CD4-positive, alpha-beta T cell treated with Interleukin-6 for 4 hours (primary cell): ENCODE data around the gene PSAP.

Source experiments
- DNase-seq: peaks from one replicate; pipeline ENCODE4 v3.0.0-alpha.2; 2020; ENCODE audit warnings: mixed read lengths

PSAP gene

DNA sequence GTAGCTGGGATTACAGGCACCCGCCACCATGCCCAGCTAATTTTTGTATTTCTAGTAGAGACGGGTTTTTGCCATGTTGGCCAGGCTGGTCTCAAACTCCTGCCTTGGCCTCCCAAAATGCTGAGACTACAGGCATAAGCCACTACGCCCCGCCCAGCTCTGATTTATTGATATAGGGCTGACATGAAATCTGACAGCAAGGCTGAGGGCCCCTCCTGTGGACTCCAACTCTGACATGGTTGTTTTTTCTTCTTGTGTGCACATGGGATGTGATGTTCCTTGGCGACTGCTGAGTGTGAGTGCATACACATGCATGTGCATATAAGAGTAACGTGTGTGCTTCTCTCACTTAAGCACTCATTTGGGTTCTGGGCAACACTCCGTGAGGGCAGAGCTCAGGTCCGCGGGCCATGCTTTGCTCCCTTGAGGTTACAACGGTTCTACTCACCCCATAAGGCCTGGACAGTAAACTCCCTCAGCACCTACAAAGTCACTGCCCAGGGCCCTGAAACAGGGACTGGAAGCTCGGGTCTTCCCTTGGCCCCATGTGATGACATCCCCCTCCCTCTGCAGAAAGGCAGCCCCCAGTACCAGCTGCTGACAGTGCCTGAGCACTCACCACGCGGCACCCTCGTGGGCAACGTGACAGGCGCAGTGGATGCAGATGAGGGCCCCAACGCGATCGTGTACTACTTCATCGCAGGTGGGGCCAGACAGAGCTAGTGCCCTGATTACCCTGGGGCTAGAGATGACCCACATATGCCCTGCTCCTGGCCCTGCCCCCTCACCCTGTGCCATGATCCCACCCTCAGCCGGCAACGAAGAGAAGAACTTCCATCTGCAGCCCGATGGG is 44.1 kb downstream of the PSAP start:
- DNase-seq = no peak

DNA sequence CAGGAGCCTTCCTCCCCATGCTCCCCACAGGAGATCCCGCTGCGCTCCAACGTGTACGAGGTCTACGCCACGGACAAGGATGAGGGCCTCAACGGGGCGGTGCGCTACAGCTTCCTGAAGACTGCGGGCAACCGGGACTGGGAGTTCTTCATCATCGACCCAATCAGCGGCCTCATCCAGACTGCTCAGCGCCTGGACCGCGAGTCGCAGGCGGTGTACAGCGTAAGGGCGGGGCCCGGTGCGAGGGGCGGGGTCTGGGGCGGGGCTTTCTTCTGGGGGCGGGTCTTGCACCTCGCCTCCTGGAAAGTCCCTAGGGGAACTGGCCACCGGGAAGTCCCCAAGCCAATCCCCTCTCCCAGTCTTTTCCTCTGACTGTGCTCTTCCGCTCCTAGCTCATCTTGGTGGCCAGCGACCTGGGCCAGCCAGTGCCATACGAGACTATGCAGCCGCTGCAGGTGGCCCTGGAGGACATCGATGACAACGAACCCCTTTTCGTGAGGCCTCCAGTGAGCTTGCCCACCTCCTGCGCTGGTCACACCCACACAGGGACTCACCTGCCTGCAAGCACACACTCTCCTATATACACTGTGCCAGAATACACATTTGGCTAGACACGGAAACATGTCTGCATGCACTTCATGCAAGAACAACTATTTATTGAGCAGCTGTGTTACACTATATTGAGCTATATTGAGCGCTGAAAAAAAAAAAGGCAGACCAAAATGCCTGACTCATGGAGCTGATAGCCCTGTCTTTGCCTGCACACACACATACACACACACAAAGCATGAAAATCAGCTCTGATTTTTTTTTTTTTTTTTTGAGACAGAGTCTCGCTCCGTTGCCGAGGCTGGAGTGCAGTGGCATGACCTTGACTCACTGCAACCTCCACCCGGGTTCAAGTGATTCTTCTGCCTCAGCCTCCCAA is 45.0 kb downstream of the PSAP start:
- no peak for DNase-seq

DNA sequence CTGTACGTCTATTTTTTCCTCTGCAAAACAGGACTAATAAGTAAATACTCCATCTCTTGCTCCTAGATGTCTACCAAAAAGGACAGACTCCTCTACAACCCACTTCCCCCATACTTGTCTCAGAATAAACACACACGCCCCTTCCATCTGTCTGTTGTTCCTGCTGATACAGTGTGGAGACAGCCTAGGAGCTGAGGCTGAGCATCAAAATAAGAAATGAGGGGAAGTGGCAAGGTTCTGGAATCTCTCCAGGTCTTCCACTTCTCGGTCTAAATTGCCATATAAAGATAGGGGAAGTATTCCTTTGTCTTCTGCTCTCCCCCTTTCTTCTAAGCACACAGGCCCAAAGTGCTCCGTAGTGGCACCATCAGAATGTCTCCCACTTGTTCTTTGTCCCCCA is 47.0 kb downstream of the PSAP start:
- DNase-seq = no peak

DNA sequence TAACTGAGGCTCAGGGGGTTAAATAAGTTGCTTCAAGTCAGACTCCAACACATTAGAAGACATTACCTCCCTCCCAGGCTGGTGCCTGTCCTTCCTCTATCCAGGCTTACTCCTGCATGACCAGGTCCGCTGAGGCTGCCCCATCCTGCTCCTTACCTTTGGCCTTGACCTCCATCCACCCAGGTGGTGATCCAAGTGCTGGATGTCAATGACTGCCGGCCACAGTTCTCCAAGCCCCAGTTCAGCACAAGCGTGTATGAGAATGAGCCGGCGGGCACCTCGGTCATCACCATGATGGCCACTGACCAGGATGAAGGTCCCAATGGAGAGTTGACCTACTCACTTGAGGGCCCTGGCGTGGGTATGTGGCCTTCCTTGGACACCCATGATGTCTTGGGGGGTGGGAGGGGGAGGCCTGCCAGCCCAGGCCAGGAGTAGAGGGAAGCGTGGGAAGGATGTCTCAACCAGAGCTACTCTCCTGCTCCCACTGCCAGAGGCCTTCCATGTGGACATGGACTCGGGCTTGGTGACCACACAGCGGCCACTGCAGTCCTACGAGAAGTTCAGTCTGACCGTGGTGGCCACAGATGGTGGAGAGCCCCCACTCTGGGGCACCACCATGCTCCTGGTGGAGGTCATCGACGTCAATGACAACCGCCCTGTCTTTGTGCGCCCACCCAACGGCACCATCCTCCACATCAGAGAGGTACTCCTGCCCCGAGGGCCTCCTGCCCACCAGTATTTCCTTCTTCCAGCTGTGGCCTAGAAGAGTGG is 48.1 kb downstream of the PSAP start:
- no peak for DNase-seq

DNA sequence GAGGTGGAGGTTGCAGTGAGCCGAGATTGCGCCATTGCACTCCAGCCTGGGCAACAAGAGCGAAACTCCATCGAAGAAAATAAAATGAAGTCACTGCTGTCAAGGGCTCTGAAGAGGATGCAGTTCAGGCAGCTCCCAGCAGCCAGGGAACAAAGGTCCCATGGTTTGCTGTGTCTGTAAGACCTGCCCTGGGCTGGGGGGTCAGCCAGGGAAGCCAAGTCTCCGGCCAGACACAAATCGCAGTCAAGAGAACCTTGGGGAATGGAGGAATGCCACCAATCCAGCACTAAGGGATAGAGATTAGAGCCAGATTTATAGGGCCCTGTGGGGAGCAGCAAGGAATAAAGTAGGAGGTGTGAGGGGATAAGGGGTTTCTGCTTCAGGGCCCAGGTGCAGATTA is 48.8 kb downstream of the PSAP start:
- DNase-seq = no peak

DNA sequence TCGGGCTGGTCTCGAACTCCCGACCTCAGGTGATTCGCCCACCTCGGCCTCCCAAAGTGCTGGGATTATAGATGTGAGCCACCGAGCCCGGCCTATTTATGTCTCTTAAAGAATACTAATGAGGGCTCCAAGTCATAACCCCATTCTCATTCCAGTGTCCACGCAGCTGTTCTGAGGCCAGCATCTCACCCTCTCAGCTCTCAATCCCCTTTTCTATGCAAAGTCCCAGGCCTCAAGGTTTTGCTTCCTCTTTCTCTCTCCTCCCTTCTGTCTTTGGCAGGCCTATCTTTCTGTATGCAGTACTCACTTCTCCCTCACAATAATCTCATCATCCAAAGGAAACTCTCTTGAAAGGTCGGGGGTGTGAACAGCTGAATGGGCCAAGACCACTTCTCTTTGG is 49.7 kb downstream of the PSAP start:
- no peak for DNase-seq

DNA sequence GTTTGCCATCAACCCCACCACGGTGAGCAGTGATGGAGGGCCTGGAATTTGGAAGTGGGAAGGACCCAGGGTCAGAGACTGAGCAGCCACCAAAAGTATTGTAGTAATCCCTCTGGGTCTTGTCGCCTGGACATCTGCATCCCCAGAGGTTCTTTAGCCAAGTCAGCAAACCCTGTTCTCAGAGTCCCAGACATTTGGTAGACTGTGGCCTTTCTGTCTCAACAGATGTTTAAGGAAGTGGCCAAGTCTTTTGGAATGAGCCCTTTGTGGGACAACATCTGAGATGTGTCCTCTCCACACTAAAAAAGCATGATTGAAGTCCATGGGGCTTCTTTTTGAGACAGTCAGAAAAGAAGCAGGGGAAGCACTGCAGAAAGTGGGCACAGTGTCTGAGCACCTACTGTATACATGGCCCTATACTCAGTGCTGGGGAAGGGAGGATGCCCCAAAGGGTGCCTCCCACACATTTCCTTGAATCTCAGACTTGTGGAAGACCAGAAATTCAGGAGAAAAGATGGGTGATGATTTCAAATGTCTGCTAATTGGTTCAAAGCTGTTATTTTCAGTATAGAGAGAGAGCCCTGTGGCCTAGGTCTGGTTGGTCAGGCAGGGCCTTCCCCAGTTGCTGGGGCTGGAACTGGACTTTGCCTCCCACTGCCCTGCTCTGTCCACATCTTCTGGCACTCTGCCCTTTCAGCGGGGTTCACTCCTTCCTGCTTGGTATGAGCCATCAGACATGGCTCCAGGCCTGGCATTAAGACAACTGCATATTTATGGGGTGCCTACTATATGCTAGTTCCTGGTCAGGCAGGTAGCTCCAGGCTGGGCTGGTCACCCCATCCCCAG is 51.2 kb downstream of the PSAP start:
- no peak for DNase-seq

DNA sequence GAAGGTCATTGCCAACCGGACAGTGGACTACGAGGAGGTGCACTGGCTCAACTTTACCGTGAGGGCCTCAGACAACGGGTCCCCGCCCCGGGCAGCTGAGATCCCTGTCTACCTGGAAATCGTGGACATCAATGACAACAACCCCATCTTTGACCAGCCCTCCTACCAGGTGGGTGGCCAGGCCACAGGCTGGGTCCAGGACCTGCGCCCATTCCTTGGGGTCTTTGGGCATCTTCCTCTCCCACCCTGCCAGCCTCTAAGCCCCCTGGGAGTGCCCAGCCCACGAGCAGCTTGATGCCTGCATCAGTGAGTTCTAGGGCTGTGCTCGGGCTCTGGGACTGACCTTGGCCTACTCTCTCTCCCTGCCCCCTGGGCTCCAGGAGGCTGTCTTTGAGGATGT is 51.9 kb downstream of the PSAP start:
- no peak for DNase-seq

DNA sequence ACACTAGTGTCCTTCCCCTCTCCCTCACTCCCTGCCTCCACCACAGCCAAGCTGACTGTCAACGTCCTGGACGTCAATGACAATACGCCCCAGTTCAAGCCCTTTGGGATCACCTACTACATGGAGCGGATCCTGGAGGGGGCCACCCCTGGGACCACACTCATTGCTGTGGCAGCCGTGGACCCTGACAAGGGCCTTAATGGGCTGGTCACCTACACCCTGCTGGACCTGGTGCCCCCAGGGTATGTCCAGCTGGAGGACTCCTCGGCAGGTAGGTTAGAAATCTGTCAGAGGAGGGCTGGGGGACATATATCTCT is 52.8 kb downstream of the PSAP start:
- DNase-seq = no peak

DNA sequence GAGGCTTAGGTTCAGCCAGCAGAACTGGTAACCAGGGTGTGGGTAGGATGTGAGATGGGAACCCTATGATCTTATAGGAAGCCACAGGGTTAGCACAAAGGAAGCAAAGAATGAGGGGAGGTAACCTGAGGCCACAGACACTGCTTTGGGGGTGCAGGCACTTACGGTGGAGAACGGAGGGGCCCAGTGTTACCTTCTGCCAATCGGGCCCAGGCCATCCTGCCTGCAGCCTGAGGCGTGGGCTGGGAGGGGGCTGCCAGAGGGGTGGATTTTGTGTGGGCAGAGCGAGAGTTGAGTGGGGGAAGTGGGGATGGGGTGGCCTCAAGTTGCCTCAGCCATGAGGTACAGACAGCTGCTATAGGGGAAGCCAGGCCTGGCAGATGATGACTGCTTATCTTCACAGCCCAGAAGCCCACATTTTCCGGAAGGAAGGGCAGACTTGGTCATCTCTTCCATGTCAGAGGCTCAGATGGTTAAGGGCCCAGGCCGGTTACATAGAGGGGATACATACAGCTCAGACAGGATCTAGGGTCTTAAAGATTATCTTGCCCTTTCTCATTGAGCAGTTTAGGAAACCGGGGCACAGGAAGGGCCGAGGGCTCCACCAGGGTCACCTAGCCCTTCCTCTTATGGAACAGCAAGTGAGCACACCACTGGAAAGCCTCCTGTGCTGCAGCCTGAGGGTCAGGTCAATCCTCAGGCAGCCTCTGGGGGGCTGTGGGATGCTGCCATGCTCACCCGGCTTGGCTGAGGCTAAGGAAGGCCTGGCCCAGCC is 53.3 kb downstream of the PSAP start:
- DNase-seq = no peak

DNA sequence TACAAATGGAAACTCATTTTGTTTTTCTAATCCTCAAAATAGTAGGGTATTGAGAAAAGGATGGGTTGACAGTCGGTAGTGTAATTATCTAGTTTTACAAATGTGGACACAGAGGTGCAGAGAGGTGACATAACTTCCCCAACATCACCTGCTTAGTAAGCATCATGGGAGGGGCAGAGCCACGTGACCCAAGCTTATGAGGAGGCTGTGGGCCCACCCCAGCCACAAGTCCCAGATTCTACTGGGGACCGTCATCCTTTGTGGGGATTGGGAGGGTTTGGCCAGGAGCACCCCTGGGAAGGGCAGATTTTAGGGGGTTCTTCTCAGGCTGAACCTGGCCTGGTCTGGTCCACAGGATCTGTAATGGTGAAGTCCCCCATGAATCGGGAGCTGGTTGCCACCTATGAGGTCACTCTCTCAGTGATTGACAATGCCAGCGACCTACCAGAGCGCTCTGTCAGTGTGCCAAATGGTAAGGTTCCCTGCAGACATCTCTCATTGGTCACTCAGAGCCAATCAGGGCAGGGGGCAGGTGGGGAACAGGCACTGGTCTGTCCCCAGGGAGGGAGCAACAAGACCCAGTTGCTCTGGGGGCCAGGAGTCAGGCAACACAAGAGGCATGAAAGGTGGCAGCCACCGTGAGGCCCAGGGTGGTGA is 54.2 kb downstream of the PSAP start:
- no peak for DNase-seq

DNA sequence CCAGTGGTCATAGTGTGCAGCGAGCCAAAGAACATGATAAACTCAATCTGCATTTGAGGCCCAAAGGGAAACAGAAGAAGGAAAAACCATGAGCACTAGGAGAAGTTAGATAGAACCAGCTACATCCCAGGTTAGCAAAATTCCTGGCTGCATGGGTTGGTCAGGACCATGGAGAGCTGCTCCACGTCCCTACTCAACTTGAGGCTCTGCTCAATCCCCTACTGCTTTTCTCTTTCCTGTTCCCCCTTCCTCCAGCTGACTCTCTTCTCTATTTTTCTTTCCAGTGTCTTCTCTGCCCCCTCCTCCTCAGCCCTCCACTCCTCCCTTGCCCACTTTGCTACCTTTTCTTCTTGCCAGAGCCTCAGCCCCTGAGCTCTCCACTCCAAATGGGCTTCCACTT is 55.8 kb downstream of the PSAP start:
- DNase-seq = no peak

DNA sequence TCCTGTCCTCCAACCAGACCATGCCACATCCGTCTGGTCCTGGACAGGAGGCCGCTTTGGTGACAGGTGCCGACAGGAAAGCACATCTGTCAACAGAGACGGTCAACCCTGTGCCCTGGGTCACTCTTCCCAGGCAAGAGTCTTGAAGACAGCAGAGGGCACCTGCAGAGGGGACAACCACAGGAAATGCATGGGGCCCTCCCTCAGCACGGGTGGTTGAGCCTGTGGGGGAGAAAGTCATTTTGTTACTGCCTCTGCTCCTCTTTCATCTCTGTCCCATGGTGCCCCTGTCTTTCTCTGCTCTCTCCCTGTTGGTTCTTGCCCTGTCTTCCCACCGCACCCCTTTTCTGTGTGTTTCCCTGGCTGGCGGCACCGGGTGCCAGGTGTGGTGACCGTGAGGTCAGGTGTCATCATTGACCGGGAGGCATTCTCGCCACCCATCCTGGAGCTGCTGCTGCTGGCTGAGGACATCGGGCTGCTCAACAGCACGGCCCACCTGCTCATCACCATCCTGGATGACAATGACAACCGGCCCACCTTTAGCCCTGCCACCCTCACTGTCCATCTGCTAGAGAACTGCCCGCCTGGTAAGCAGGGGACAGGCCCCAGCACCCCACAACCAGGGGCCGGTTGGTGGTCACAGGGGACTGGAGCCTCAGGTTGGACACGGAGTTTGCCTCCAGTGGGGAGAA is 60.2 kb downstream of the PSAP start:
- no peak for DNase-seq

DNA sequence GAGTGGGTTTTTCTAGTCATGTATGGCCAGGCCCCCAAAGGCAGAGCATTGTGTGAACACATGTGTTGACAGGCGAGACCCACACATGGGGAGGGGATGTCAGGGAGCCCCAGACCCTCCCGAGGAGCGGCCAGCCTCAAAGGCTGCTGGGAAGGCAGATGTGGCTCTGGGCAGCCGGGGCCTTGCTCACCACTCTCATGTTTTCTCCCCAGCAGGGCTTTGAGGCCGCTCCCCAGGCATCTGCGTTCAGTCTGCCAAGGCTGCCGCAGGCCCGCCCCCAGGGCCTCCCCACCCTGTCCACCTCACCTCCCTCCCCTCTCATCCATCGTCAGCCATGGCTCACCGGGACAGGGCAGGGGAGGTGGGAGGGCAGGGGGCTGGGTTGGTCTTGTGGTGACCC is 61.2 kb downstream of the PSAP start:
- no peak for DNase-seq

DNA sequence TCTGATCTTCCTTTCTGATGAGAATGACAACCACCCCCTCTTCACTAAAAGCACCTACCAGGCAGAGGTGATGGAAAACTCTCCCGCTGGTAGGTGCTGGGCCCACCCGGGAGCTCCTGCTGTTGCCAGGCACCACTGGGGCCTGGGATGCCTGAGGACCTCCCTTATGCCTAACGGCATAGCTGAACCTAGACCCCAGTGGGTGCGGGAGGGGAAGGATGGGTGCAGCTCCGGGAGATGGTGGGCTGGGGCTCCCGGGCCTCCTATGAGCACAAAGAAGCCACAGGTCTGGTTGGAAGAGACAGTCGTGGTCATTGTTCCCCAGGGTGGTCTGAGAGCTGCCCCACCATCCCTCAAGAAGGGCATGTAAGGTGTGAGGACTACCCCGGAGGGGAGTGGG is 62.1 kb downstream of the PSAP start:
- DNase-seq = no peak

DNA sequence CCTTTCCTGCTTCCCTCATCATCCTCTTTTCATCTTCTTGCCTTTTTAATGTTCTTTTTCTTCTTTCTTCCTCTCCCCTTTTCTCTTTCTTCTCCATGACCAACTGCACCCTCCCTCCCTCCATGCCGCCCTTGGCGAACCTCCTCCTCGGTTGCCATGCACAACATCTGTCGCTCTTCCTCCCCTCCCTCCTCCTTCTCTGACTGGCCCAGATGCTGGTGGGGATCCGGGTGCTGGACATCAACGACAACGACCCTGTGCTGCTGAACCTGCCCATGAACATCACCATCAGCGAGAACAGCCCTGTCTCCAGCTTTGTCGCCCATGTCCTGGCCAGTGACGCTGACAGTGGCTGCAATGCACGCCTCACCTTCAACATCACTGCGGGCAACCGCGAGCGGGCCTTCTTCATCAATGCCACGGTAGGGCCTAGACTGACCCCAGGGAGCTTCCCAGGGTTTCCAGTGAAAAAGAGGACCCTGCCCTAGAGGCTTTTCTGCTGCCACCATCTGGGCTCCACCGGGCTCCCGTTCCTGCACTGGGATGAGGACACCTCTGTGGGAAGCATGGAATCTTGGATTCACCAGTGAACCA is 66.3 kb downstream of the PSAP start:
- no peak for DNase-seq

DNA sequence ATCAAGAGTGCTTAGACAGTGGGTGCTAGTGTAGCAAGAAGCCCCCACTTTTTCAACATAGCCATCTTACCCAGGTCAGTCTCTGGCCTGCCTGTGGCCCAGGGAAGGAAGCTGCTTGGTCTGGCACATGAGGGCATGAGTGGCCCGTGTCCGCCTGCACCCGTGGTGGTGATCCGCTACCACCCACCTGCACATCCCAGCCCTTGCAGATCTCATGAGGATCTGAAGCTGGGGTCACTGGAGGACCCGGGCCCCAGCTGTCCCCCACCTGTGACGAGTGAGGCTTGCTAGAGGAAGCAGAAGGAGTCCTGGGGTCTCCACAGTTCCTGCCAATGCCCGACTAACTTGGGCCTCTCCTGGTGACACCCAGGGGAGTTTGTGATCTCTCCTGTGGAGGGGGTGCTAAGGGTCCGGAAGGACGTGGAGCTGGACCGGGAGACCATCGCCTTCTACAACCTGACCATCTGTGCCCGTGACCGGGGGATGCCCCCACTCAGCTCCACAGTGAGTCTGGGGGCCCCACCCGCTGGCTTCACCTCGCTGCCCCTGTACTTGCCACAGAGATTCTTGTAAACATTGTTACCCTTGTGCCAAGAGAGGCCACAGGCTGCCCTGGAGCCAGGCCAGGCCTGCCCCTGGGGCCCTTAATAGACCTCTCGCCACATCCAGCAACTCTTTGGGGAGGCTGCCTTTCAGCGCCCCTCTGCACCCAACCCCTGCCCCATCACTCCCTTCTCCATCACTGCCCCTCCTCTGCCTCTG is 67.0 kb downstream of the PSAP start:
- DNase-seq = no peak

DNA sequence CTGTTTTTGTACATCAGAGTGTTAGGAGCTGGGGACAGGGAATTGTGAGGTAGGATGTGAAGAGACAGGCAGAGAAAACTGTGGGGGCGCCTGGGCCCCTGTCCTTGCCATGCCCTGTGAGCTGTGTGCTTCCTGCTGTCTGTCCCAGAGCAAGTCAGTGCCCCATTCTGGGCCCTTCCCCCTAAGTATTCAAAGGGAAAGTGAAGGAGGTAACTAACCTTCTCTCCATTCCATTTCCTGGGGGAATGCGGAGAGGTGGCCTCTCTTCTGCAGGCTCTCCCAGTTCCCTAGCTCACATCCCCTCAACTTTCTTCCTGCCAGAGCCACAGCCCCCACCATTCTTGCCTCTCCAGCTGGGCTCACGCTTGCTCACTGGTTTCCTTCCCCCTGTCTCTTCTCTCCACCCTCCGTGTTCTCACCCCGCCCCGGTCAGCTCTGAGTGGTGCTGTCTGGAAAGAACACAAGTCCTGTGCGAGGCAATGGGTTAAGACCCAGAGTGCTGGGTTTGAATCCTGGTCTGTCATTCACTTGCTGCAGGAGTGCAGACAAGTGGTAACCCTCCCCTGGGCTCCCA is 68.0 kb downstream of the PSAP start:
- no peak for DNase-seq
